Left cardiac atrium (tissue), 4 donors: ENCODE results near the gene RALGAPB. TPM values are rescaled to one million over a fixed set of nuclear protein-coding genes. Genes with fewer than 3 reads are reported as not detected.
"Not testable (repeated sequence)": the region's sequence is repeated elsewhere in the genome, so short reads cannot be mapped to it uniquely, and the experiment has no call there.

Experiments used
- ATAC-seq, 2 donors: fragments of 200-7000 bp; cut with Tn5 transposase; one replicate each; pipeline ENCODE4 v1.9.1; 2020; ENCODE audit warnings: mild to moderate bottlenecking in 2 of 2, moderate library complexity in 2 of 2
- DNase-seq: peaks from one replicate; pipeline ENCODE4 v3.0.0-alpha.2; 2020
- intact Hi-C, 2 donors: fragments of 100-400 bp; cut with DNase I; formaldehyde crosslinking; loops; one replicate each; pipeline versions ENCODE4 v1.14.1 to v1.15.1; 2022 to 2023
- total RNA-seq, 2 donors: library from RNA; stranded (reverse); fragmentation: NEBNext Ultra II Directional; extraction: Animal tissue kit (Norgen Biotek cat#: 25700); gene quantifications; one replicate each; pipeline ENCODE4 v1.2.1, GENCODE V29; 2021
- donor health status: DM: no; HTN: yes; CAD: no.
- donor health status: DM: no; HTN: yes; CAD: no; lungs with severe emphysema.
- donor health status: DM: yes; HTN: yes; CAD: no.
- donor health status: Dilated cardiomyopathy.

RALGAPB gene
- total RNA-seq, 2 donors from 2014 or later = 19.5 to 27.2 TPM

- ATAC-seq (no peak), DNase-seq (no peak)
- intact Hi-C loops = no loop called here
These were observed 738 bp downstream of the RALGAPB start for GRCh38 chr20:38473367-38473795.

GRCh38 chr20:38477747-38478146 lies 5.1 kb downstream of the RALGAPB start:
- DNase-seq = no peak
- no peak for ATAC-seq
- intact Hi-C loops = no loop called here

GRCh38 chr20:38479596-38479995 lies 7.0 kb downstream of the RALGAPB start:
- no peak for DNase-seq
- intact Hi-C loops = no loop called here
- ATAC-seq = no peak

- intact Hi-C loops = no loop called here
- DNase-seq (no peak), ATAC-seq (no peak)
These were observed 12.4 kb downstream of the RALGAPB start for GRCh38 chr20:38485041-38485440.

- intact Hi-C loops = no loop called here
- ATAC-seq = no peak
- DNase-seq = no peak
These were observed 16.5 kb downstream of the RALGAPB start for GRCh38 chr20:38489181-38489580.

GRCh38 chr20:38497246-38497935 lies 24.7 kb downstream of the RALGAPB start:
- no peak for ATAC-seq
- no peak for DNase-seq
- intact Hi-C loops = no loop called here

GRCh38 chr20:38498909-38499308 lies 26.3 kb downstream of the RALGAPB start:
- intact Hi-C loops = no loop called here
- no peak for ATAC-seq
- DNase-seq = no peak

GRCh38 chr20:38499366-38499765 lies 26.7 kb downstream of the RALGAPB start:
- no peak for ATAC-seq
- no peak for DNase-seq
- intact Hi-C loops = no loop called here

- intact Hi-C loops = no loop called here
- no peak for ATAC-seq
- no peak for DNase-seq
These were observed 29.3 kb downstream of the RALGAPB start for GRCh38 chr20:38501858-38502436.

GRCh38 chr20:38504368-38505090 lies 31.9 kb downstream of the RALGAPB start:
- DNase-seq = no peak
- no peak for ATAC-seq
- intact Hi-C loops = no loop called here

- no peak for ATAC-seq
- intact Hi-C loops = no loop called here
- DNase-seq = no peak
These were observed 32.4 kb downstream of the RALGAPB start for GRCh38 chr20:38505091-38505455.

GRCh38 chr20:38511726-38512125 lies 39.1 kb downstream of the RALGAPB start:
- intact Hi-C loops, ATAC-seq, DNase-seq: not testable (repeated sequence)

- DNase-seq (no peak), ATAC-seq (no peak)
- intact Hi-C loops = no loop called here
These were observed 41.5 kb downstream of the RALGAPB start for GRCh38 chr20:38514185-38514584.

- no peak for DNase-seq
- intact Hi-C loops = no loop called here
- no peak for ATAC-seq
These were observed 42.3 kb downstream of the RALGAPB start for GRCh38 chr20:38514947-38515346.

- DNase-seq (no peak), ATAC-seq (no peak)
- intact Hi-C loops = no loop called here
These were observed 43.0 kb downstream of the RALGAPB start for GRCh38 chr20:38515631-38516030.

- no peak for DNase-seq
- intact Hi-C loops = no loop called here
- ATAC-seq = no peak
These were observed 46.8 kb downstream of the RALGAPB start for GRCh38 chr20:38519426-38519825.

GRCh38 chr20:38520261-38520660 lies 47.6 kb downstream of the RALGAPB start:
- no peak for ATAC-seq
- no peak for DNase-seq
- intact Hi-C loops = no loop called here

- no peak for DNase-seq
- intact Hi-C loops = no loop called here
- ATAC-seq = no peak
These were observed 51.1 kb downstream of the RALGAPB start for GRCh38 chr20:38523697-38524096.

GRCh38 chr20:38528167-38528566 lies 55.5 kb downstream of the RALGAPB start:
- ATAC-seq = no peak
- no peak for DNase-seq
- intact Hi-C loops = no loop called here

GRCh38 chr20:38531021-38531420 lies 58.4 kb downstream of the RALGAPB start:
- intact Hi-C loops = no loop called here
- DNase-seq = no peak
- no peak for ATAC-seq

- intact Hi-C loops = no loop called here
- DNase-seq = no peak
These were observed 62.1 kb downstream of the RALGAPB start for GRCh38 chr20:38534756-38535155.

More at GRCh38 chr20:38534756-38535155, 62.1 kb downstream of the RALGAPB start:
- no peak for ATAC-seq
